Naive thymus-derived CD8-positive, alpha-beta T cell (primary cell): ENCODE data around the gene RBBP4. TPM values are rescaled to one million over a fixed set of nuclear protein-coding genes. Genes with fewer than 3 reads are reported as not detected.
A peak's percentile ranks its signal among the peaks of the same experiment; 100 is the strongest.
"Not testable (repeated sequence)": the region's sequence is repeated elsewhere in the genome, so short reads cannot be mapped to it uniquely, and the experiment has no call there.

Experiments
- ATAC-seq, 2 donors: fragments of 150-1000 bp; cut with Tn5 transposase in 1 of 2; sonication (Bioruptor Pico), chemical (Tn5 transposase) in 1 of 2; 1 replicate in 1 of 2; 2 replicates in 1 of 2; pipeline ENCODE4 v1.10.0; 2021; ENCODE audit warnings: mild to moderate bottlenecking in 2 of 2, moderate library complexity in 2 of 2
- POLR2A ChIA-PET: fragments of 350-600 bp; sonication (Branson Sonifier 250); formaldehyde crosslinking; loops from one replicate; lab custom pipeline; 2021; ENCODE audit warnings: antibody characterized with exemption; lab: Charles Lee
- DNase-seq, 10 donors: peaks; one replicate each; pipeline versions ENCODE4 v3.0.0 to v3.0.0-alpha.2; 2020 to 2022
- H3K27ac Mint-ChIP-seq, 10 donors: one replicate each; pipeline ENCODE4 v1.8.0; 2020 to 2022; ENCODE audit warnings: mild to moderate bottlenecking in 10 of 10, mixed read lengths in 10 of 10, moderate library complexity in 4 of 10, inconsistent platforms in 1 of 10
- H3K27me3 Mint-ChIP-seq, 5 donors: one replicate each; pipeline ENCODE4 v1.8.0; 2021 to 2022; ENCODE audit warnings: mixed read lengths in 5 of 5
- H3K36me3 Mint-ChIP-seq, 3 donors: one replicate each; pipeline ENCODE4 v1.8.0; 2020 to 2022; ENCODE audit warnings: mixed read lengths in 3 of 3, mild to moderate bottlenecking in 2 of 3, inconsistent platforms in 1 of 3
- H3K4me1 Mint-ChIP-seq, 4 donors: one replicate each; pipeline ENCODE4 v1.8.0; 2021 to 2022; ENCODE audit warnings: mixed read lengths in 4 of 4
- H3K4me3 Mint-ChIP-seq, 10 donors: one replicate each; pipeline ENCODE4 v1.8.0; 2020 to 2022; ENCODE audit warnings: mild to moderate bottlenecking in 10 of 10, mixed read lengths in 10 of 10, moderate library complexity in 6 of 10, inconsistent platforms in 1 of 10
- H3K9me3 Mint-ChIP-seq, 9 donors: one replicate each; pipeline ENCODE4 v1.8.0; 2020 to 2022; ENCODE audit warnings: mixed read lengths in 9 of 9, mild to moderate bottlenecking in 3 of 9, inconsistent platforms in 1 of 9, moderate library complexity in 1 of 9
- polyA plus RNA-seq, 3 donors: library from polyadenylated mRNA; unstranded; fragments of 300-500 nt; fragmentation: Illumina TruSeq; gene quantifications; one replicate each; pipeline ENCODE4 v1.2.3, GENCODE V29; 2021
- total RNA-seq, 8 experiments: library from RNA in 2 of 8; stranded (reverse) in 2 of 8; gene quantifications; one replicate each; pipeline ENCODE4 v1.2.3 and lab custom pipeline; 2021 to 2026

The RBBP4 gene
- total and polyA plus RNA-seq, 5 experiments from 2014 or later: 191 to 251 (median 226) TPM

- H3K36me3 Mint-ChIP-seq: peaks cover 0 to 25% (median 6%) of the 10 kb centered on the region in 3 donors
- POLR2A ChIA-PET: no interaction called here
- no peak for DNase-seq
- ATAC-seq: no peak
- H3K27ac Mint-ChIP-seq: peak overlapping the region in 4 of 10 donors; percentile 21 to 86 (median 58)
- no peaks in the 10 kb centered on the region for H3K27me3 Mint-ChIP-seq
- peaks cover 13 to 53% (median 39%) of the 10 kb centered on the region in 4 donors for H3K4me1 Mint-ChIP-seq
- H3K4me3 Mint-ChIP-seq: peak overlapping the region in 8 of 10 donors; percentile 6 to 97 (median 82)
- no peaks in the 10 kb centered on the region for H3K9me3 Mint-ChIP-seq
Measured at GRCh38 chr1:32647308-32648134, 3.5 kb upstream of the RBBP4 start.

GRCh38 chr1:32650248-32650751 is 708 bp upstream of the RBBP4 start, which contains the start of gene ZBTB8OS:
Gene ZBTB8OS, minus strand, starts transcription at chr1:32650550. Its CDS starts 21 bp downstream, at chr1:32650529.
- ATAC-seq: peak; percentile 70 to 76
- peak; percentile 69 to 95 (median 88) for DNase-seq
- H3K9me3 Mint-ChIP-seq: no peaks in the 10 kb centered on the region
- peak within 1 kb of the TSS; percentile 97 to 100 (median 100) for H3K27ac Mint-ChIP-seq
- H3K4me3 Mint-ChIP-seq: peak within 1 kb of the TSS; percentile 81 to 99 (median 96)
- peaks cover 15 to 71% (median 60%) of the 10 kb centered on the region in 4 donors for H3K4me1 Mint-ChIP-seq
- peaks cover 1 to 45% (median 6%) of the 10 kb centered on the region in 3 donors for H3K36me3 Mint-ChIP-seq
- POLR2A ChIA-PET: interaction anchor here (0.6 to 1.7 kb wide), 16 partner anchors 9 to 1005 kb away, joined by 3 to 11 read pairs (median 4); partner anchors contain the start of genes KHDRBS1, KPNA6, LCK and PEF1
- H3K27me3 Mint-ChIP-seq: no peaks in the 10 kb centered on the region

- H3K9me3 Mint-ChIP-seq: no peaks in the 10 kb centered on the region
- peak overlapping the region; percentile 90 to 100 (median 99) for H3K27ac Mint-ChIP-seq
- POLR2A ChIA-PET: interaction anchor here (0.9 to 1.7 kb wide), 14 partner anchors 11 to 1007 kb away, joined by 3 to 11 read pairs (median 5); partner anchors contain the start of genes AZIN2, KHDRBS1, KPNA6 and LCK
- peaks cover 21 to 74% (median 64%) of the 10 kb centered on the region in 4 donors for H3K4me1 Mint-ChIP-seq
- DNase-seq (peak in 1 of 10 donors; percentile 66), ATAC-seq (peak in 1 of 2 donors; percentile 2)
- H3K4me3 Mint-ChIP-seq: peak overlapping the region; percentile 81 to 99 (median 96)
- H3K27me3 Mint-ChIP-seq: no peaks in the 10 kb centered on the region
- peaks cover 4 to 51% (median 5%) of the 10 kb centered on the region in 3 donors for H3K36me3 Mint-ChIP-seq
Measured at GRCh38 chr1:32651461-32652073, 559 bp downstream of the RBBP4 start.

GRCh38 chr1:32652244-32652962 is 1.4 kb downstream of the RBBP4 start:
- DNase-seq (no peak), ATAC-seq (no peak)
- Mint-ChIP-seq H3K27ac (peak overlapping the region; percentile 90 to 100 (median 99)), H3K27me3 (no peaks in the 10 kb centered on the region), H3K36me3 (peaks cover 8 to 57% (median 11%) of the 10 kb centered on the region in 3 donors), H3K4me1 (peaks cover 23 to 76% (median 70%) of the 10 kb centered on the region in 4 donors), H3K9me3 (no peaks in the 10 kb centered on the region), H3K4me3 (peak overlapping the region; percentile 81 to 99 (median 96))
- POLR2A ChIA-PET: interaction anchor here (1.1 kb wide), 1 partner anchor 20 kb away, joined by 3 read pairs; no protein-coding TSS in a partner anchor

- no peaks in the 10 kb centered on the region for H3K9me3 Mint-ChIP-seq
Measured at GRCh38 chr1:32659581-32659980, 8.6 kb downstream of the RBBP4 start.

GRCh38 chr1:32665915-32666314 is 14.9 kb downstream of the RBBP4 start:
- H3K4me1 Mint-ChIP-seq: peaks cover 5 to 18% (median 9%) of the 10 kb centered on the region in 4 donors
- POLR2A ChIA-PET: interaction anchor here (1.8 kb wide), 1 partner anchor 15 kb away, joined by 5 read pairs; the partner anchor contains the start of gene RBBP4

More at GRCh38 chr1:32659581-32659980, 8.6 kb downstream of the RBBP4 start:
- no peaks in the 10 kb centered on the region for H3K27me3 Mint-ChIP-seq
- DNase-seq (no peak), ATAC-seq (no peak)
- no peak overlapping the region for H3K4me3 Mint-ChIP-seq
- POLR2A ChIA-PET: interaction anchor here (1.9 kb wide), 1 partner anchor 9 kb away, joined by 4 read pairs; the partner anchor contains the start of gene RBBP4
- peaks cover 20 to 88% (median 31%) of the 10 kb centered on the region in 3 donors for H3K36me3 Mint-ChIP-seq
- no peak overlapping the region for H3K27ac Mint-ChIP-seq
- peaks cover 21 to 49% (median 39%) of the 10 kb centered on the region in 4 donors for H3K4me1 Mint-ChIP-seq

GRCh38 chr1:32666901-32667566 is 16.0 kb downstream of the RBBP4 start:
- Mint-ChIP-seq H3K27me3 (no peaks in the 10 kb centered on the region), H3K4me1 (peaks cover 4 to 13% (median 6%) of the 10 kb centered on the region in 4 donors), H3K4me3 (peak overlapping the region in 1 of 10 donors; percentile 24), H3K36me3 (peaks cover 0 to 83% (median 24%) of the 10 kb centered on the region in 3 donors), H3K9me3 (no peaks in the 10 kb centered on the region), H3K27ac (no peak overlapping the region)
- ATAC-seq (no peak), DNase-seq (no peak)
- POLR2A ChIA-PET: interaction anchor here (1.8 kb wide), 1 partner anchor 16 kb away, joined by 5 read pairs; the partner anchor contains the start of gene RBBP4

More at GRCh38 chr1:32665915-32666314, 14.9 kb downstream of the RBBP4 start:
- Mint-ChIP-seq H3K27me3 (no peaks in the 10 kb centered on the region), H3K36me3 (peaks cover 0 to 83% (median 20%) of the 10 kb centered on the region in 3 donors), H3K9me3 (no peaks in the 10 kb centered on the region), H3K27ac (no peak overlapping the region), H3K4me3 (no peak overlapping the region)
- DNase-seq: no peak
- no peak for ATAC-seq

- Mint-ChIP-seq H3K4me1 (peaks cover 4 to 13% (median 6%) of the 10 kb centered on the region in 4 donors), H3K36me3 (peaks cover 0 to 88% (median 30%) of the 10 kb centered on the region in 3 donors)
- DNase-seq, H3K9me3 Mint-ChIP-seq, POLR2A ChIA-PET, H3K27ac Mint-ChIP-seq, H3K4me3 Mint-ChIP-seq, ATAC-seq, H3K27me3 Mint-ChIP-seq: not testable (repeated sequence)
Measured at GRCh38 chr1:32668716-32669115, 17.7 kb downstream of the RBBP4 start.

- POLR2A ChIA-PET: no interaction called here
- Mint-ChIP-seq H3K27me3 (no peaks in the 10 kb centered on the region), H3K4me3 (no peak overlapping the region), H3K27ac (no peak overlapping the region), H3K4me1 (peaks cover 0 to 2% (median 0%) of the 10 kb centered on the region in 4 donors), H3K9me3 (no peaks in the 10 kb centered on the region), H3K36me3 (peaks cover 0 to 93% (median 18%) of the 10 kb centered on the region in 3 donors)
- ATAC-seq (no peak), DNase-seq (no peak)
Measured at GRCh38 chr1:32676945-32677344, 25.9 kb downstream of the RBBP4 start.

- H3K9me3 Mint-ChIP-seq, H3K4me3 Mint-ChIP-seq, H3K27me3 Mint-ChIP-seq, DNase-seq, H3K27ac Mint-ChIP-seq, ATAC-seq, H3K4me1 Mint-ChIP-seq, POLR2A ChIA-PET: not testable (repeated sequence)
- H3K36me3 Mint-ChIP-seq: peaks cover 0 to 93% (median 12%) of the 10 kb centered on the region in 3 donors
Measured at GRCh38 chr1:32679993-32680392, 29.0 kb downstream of the RBBP4 start.

GRCh38 chr1:32680642-32681041 is 29.6 kb downstream of the RBBP4 start:
- no peak for DNase-seq
- Mint-ChIP-seq H3K27ac (peak overlapping the region in 2 of 10 donors; percentile 50 to 51), H3K4me3 (no peak overlapping the region), H3K4me1 (peaks cover 0 to 2% (median 0%) of the 10 kb centered on the region in 4 donors), H3K27me3 (no peaks in the 10 kb centered on the region), H3K9me3 (no peaks in the 10 kb centered on the region), H3K36me3 (peaks cover 0 to 94% (median 12%) of the 10 kb centered on the region in 3 donors)
- ATAC-seq: no peak
- POLR2A ChIA-PET: no interaction called here
